Prostate gland (tissue), 2 donors: ENCODE data around the gene GRK1.

ENCODE experiments used
- POLR2A ChIP-seq: fragments of 450-650 bp; IDR thresholded peaks from one replicate; pipeline ENCODE4 v1.6.1; 2016; ENCODE audit warnings: antibody characterized with exemption, mild to moderate bottlenecking
- POLR2AphosphoS5 ChIP-seq: sonication (generic); formaldehyde crosslinking; IDR thresholded peaks from one replicate; pipeline ENCODE4 v1.6.1; 2017; ENCODE audit warnings: antibody characterized with exemption
- TF ChIP-seq, protein P1 (sequence below), 4 experiments: fragments of 200-600 bp in 2 of 4; fragments of 450-650 bp in 2 of 4; sonication (generic) in 2 of 4; IDR thresholded peaks; 1 replicate in 3 of 4; 2 replicates in 1 of 4; pipeline ENCODE4 v1.5.1; 2016 to 2019; ENCODE audit warnings: antibody characterized with exemption in 4 of 4, mild to moderate bottlenecking in 2 of 4, moderate library complexity in 2 of 4

DNA sequence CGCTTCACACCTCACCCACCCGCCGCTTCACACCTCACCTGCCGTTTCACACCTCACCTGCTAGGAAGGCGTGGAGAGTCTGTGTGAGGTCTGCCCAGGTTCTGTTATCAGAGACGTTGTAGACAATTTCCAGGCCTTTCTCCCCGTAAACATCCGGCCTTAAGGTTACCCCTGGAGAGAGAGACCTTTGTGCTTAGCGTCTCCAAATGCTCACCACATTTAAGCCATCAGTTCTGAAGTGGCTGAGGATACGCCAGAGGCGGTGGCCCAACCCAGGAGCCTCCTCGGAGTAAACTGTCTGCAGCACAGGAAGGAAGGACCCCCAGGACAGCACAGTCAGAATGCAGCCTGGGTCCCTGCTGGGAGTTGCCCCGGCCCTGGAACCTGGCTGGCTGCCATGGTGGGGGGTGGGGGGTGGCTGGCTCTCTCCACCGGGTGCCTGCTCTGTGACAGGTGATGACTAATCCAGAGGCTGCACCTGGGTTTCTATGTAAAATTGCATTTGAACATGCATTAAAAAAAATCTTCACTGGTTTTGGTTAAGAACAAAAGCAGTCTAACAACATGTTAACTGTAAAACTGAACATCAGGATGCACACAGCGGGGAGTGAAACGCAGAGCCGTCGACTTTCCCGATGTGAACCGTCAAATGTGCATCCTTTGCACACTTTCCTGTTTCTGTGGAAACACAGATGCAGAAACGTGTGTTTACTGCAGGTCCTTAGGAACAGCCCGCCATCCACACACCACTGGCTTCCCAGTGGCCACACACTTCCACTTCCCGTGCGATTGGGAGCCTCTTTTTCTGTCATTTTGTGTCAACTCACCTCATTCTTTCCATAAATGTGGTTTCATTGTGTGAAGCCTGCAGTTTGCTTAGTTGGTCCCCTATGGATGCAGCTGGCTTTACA is 13.5 kb upstream of the GRK1 start:
- TF ChIP-seq, protein P1, sequence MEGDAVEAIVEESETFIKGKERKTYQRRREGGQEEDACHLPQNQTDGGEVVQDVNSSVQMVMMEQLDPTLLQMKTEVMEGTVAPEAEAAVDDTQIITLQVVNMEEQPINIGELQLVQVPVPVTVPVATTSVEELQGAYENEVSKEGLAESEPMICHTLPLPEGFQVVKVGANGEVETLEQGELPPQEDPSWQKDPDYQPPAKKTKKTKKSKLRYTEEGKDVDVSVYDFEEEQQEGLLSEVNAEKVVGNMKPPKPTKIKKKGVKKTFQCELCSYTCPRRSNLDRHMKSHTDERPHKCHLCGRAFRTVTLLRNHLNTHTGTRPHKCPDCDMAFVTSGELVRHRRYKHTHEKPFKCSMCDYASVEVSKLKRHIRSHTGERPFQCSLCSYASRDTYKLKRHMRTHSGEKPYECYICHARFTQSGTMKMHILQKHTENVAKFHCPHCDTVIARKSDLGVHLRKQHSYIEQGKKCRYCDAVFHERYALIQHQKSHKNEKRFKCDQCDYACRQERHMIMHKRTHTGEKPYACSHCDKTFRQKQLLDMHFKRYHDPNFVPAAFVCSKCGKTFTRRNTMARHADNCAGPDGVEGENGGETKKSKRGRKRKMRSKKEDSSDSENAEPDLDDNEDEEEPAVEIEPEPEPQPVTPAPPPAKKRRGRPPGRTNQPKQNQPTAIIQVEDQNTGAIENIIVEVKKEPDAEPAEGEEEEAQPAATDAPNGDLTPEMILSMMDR (IDR thresholded peaks at IDR 0.05), result no peak
- no peak for TF ChIP-seq POLR2AphosphoS5
- TF ChIP-seq POLR2A, result no peak
